HG03432 (cell line): Measurements from ENCODE around the gene MAPK7.
A peak's percentile ranks its signal among the peaks of the same experiment; 100 is the strongest.

ENCODE experiments used
- ATAC-seq: cut with Tn5 transposase; IDR thresholded peaks from one replicate; pipeline ENCODE4 v1.9.1; 2021; ENCODE audit warnings: mild to moderate bottlenecking, moderate library complexity; ENCODE audit not compliant: unreplicated experiment

MAPK7 gene

GRCh38 chr17:19362277-19363113 is 15.8 kb upstream of the MAPK7 start, which contains the start of gene B9D1:
Gene B9D1, minus strand, starts transcription at chr17:19362723. Its CDS starts 154 bp downstream, at chr17:19362569.
- ATAC-seq: peak; percentile 83

- ATAC-seq: no peak
Observed at GRCh38 chr17:19363114-19363438, 15.2 kb upstream of the MAPK7 start.

DNA sequence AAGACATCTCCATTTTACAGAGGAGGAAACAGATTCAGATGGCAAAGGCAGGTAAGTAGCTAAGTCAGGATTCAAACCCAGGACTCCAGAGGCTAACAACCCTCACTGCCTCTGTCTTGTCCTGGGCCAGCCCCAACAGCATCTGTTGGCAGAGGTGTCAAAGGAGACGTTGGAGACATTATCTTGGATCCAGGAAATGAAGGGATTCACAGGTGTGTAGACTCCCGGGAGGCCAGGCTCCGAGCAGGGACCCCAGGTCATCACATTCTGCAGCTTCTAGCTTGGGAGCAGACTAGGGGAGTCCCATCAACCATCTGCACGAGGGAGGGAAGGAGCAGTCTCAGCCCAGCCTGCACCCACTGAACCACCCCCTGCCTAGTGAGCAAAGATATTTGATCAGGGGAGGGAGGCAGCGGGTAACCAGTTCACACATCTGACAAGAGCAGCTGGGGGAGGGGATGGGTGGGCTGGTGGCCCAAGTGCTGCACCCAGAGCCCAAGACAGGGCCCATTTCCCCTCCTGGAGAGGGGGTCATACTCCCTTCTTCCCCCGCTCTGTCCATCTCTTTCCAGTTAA is 14.8 kb upstream of the MAPK7 start:
- no peak for ATAC-seq

DNA sequence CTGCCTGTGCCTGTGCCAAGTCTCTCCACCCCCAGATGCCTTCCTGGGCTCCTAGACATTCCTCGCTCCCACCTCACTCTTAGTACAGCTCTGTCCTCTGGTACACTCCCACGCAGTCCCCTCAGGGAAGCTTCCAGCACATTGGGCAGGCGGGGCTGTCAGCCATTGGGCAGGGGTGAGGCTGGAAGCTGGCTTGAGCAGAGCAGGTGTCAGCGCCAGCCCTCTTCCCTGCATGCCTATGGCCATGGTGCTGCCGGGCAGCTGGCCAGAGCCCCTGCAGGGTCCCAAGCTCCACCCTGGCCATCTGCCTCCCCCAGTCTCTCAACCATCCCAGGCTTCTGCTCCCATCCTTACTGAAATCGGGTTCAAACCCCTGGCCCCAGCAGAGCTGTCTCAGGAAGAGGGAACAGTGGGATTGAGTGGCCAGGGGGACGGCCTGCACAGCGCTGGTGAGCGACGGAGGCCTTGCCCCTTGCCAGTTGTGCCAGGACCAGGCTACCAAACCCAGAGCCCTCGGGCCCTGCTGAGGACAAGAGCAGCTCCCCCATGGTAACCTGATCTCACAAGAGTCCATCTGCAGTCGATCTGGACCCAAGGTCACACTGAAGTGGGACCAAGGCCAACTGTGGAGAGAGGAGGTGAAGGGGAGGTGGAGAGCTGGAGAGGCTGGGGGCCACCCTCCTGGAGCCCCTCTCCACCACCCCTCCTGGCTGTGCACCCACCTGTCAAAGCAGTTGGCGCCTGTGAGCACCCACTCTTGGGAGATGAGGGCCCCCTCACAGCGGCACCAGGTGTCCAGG is 13.4 kb upstream of the MAPK7 start:
- no peak for ATAC-seq

- ATAC-seq: no peak
Observed at GRCh38 chr17:19365499-19365817, 12.8 kb upstream of the MAPK7 start.

- no peak for ATAC-seq
Observed at GRCh38 chr17:19365833-19366636, 12.3 kb upstream of the MAPK7 start.

- ATAC-seq: no peak
Observed at GRCh38 chr17:19366637-19366972, 11.7 kb upstream of the MAPK7 start.

DNA sequence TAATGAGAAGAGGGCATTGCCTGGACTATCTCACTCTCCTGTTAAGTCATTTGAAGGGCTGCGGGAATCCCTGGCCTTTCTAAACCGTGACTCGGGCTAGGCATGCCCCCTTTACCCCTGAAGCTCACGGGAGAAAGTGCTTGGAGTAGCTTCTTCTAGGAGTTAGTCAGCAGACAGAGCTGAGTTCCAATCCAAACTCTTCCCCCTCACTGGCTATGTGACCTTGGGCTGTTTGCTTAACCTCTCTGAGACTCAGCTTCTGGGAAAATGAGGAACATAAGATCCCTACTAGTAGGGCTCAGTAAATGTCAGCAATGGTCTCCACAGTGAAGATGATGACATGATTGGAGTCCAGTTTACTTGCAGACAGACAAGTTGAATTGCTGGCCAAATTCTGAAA is 10.1 kb upstream of the MAPK7 start:
- no peak for ATAC-seq

DNA sequence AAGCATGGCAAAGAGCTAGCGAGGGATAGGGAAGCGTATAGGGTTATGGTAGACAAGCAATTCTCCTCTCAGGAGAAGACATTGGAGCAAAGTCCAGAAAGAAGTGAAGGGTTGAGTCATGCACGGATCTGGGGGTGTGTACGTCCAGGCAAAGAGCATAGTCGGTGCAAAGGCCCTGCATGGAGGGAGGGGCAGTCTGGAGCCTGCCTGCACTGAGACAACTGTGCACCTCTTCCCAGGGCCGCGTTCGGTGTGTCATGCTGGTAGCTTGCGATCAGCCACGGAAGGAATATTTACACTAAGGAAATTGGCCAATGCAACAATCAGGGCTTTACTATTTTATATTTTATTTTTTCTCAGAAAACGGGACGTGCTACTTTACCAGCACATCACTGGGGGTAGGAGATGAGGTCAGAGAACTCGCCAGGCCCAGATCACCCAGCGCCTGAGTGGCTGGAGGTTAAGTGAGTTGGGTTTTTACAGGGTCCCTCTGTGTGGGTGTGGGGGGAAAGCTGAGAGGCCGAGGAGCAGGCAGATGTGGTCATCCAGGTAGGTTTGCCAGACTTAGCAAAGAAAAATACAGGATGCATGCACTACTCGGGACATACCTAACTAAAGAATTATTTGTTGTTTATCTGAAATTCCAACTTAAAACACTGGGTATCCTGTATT is 9.1 kb upstream of the MAPK7 start:
- ATAC-seq: no peak

DNA sequence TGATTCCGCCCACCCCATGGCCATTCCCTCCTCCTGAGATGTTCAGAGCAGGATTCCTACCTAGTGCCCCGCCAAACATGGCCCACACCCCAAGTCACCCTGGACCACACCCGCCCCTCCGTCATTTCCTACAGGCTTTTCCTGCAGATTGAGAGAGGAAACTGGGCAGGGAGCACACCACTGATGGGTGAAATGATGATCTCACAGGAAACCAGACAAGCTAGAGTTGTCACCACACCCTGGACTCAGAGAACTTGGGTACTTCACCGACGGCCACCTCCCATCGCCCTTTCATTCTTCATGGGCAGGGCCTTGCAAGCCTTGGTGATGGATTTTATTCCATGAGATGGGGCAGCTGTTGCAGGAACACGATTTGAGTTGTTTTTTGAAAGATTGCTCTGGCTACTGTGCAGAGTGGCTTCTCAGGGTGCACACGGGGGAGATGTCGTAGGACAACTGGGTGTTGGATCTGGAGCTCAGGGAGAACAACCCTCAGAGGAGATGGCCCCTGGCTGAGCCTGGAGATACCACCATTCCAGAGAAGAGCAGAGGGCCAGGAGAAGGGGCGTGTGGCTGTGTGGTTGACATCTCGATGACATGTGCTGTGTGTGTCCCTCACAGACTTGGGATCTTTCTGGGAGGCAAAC is 8.3 kb upstream of the MAPK7 start:
- no peak for ATAC-seq

GRCh38 chr17:19370493-19370960 is 7.8 kb upstream of the MAPK7 start:
- no peak for ATAC-seq

DNA sequence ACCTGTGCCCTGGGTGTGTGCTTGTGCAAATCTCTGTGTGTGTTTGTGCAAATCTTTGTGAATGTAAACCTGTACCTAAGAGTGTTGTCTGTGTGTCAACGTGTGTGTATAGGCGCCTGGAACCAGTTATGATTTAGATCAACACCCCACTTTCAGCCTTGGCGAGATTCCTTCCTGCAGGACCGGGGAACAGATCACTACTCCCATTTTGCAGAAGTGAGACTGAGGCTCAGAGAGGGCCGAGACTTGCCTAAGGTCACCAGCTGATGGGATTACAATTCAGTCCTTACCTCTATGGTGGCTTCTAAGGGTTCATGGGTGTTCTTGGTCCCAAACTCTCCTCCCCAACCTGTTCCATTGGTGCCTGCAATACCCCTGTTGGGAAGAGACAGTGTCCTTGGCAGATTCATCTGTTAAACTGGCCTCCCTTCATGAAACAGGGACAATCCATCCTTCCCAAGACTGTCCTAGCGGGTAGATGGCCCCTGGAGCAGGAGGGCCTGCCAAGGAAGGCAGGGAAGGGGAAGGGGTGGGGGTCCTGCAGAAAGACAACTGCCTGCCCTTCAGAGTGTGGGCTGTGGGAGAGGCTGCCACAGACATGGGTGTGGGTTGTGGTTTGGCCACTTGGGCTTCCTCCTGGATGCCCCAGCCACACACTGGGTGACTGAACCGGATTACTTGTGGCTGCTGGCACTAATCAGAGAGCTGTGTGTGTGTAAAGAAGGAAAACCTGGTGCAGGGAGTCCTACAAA is 6.9 kb upstream of the MAPK7 start:
- ATAC-seq: no peak

GRCh38 chr17:19372011-19372370 is 6.3 kb upstream of the MAPK7 start:
- no peak for ATAC-seq

GRCh38 chr17:19372439-19372838 is 5.9 kb upstream of the MAPK7 start:
- ATAC-seq: no peak

GRCh38 chr17:19372866-19373504 is 5.3 kb upstream of the MAPK7 start:
- ATAC-seq: no peak

GRCh38 chr17:19374136-19374535 is 4.2 kb upstream of the MAPK7 start:
- no peak for ATAC-seq

DNA sequence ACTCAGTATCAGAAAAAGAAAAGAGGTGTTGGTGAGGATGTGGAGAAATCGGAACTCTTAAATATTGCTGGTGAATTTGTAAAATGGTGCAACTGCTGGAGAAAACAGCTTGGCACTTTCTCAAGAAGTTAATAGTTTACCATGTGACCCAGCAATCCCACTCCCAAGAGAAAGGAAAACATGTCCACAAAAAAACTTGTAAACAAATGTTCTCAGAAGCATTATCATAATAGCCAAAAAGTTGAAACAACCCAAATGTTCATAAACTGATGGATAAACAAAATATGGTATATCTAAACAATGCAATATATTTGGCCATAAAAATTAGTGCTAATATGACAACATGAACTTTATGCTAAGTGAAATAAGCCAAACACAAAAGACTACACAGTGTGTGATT is 2.6 kb upstream of the MAPK7 start:
- no peak for ATAC-seq

GRCh38 chr17:19376811-19377210 is 1.5 kb upstream of the MAPK7 start:
- ATAC-seq: no peak
